ENCODE results near the gene PCDH9. TPM values are rescaled to one million over a fixed set of nuclear protein-coding genes. Genes with fewer than 3 reads are reported as not detected.
"Not testable (repeated sequence)": the region's sequence is repeated elsewhere in the genome, so short reads cannot be mapped to it uniquely, and the experiment has no call there.

The PCDH9 gene
- total RNA-seq, 4 donors from 2014 or later, result 0.64 to 1.1 (median 0.82) TPM

GRCh38 chr13:66265371-66265770 lies 964.8 kb downstream of the PCDH9 start:
- Histone ChIP-seq H3K9me3 (no peaks in the 10 kb centered on the region), H3K36me3 (no peaks in the 10 kb centered on the region), H3K4me3 (no peak overlapping the region), H3K27me3 (no peaks in the 10 kb centered on the region), H3K27ac (no peak overlapping the region), H3K4me1 (no peaks in the 10 kb centered on the region)
- no peak for DNase-seq (ENCODE audit: low spot score in 2 of 2)
- TF ChIP-seq CTCF (IDR thresholded peaks at IDR 0.05) (no peak), EP300 (IDR thresholded peaks at IDR 0.05) (no peak), POLR2AphosphoS5 (IDR thresholded peaks at IDR 0.05) (no peak), POLR2A (IDR thresholded peaks at IDR 0.05) (no peak)
- 76% methylated on average over 4 of the region's 4 CpGs for WGBS

- H3K4me3 ChIP-seq, result no peak overlapping the region
- DNase-seq (ENCODE audit: low spot score in 2 of 2), result no peak
- WGBS, result 39% methylated on average over 5 of the region's 5 CpGs
- no peaks in the 10 kb centered on the region for H3K4me1 ChIP-seq
- no peak for TF ChIP-seq POLR2A (IDR thresholded peaks at IDR 0.05)
- TF ChIP-seq EP300 (IDR thresholded peaks at IDR 0.05), result no peak
- TF ChIP-seq CTCF (IDR thresholded peaks at IDR 0.05), result no peak
- TF ChIP-seq POLR2AphosphoS5 (IDR thresholded peaks at IDR 0.05), result no peak
- H3K36me3 ChIP-seq, result no peaks in the 10 kb centered on the region
- H3K27ac ChIP-seq, result no peak overlapping the region
- no peaks in the 10 kb centered on the region for H3K9me3 ChIP-seq
- H3K27me3 ChIP-seq, result no peaks in the 10 kb centered on the region
Observed at GRCh38 chr13:66264971-66265370, 965.2 kb downstream of the PCDH9 start.

GRCh38 chr13:66262330-66262729 lies 967.8 kb downstream of the PCDH9 start:
- Histone ChIP-seq H3K4me3 (no peak overlapping the region), H3K4me1 (no peaks in the 10 kb centered on the region), H3K27me3 (no peaks in the 10 kb centered on the region), H3K9me3 (no peaks in the 10 kb centered on the region), H3K27ac (no peak overlapping the region), H3K36me3 (no peaks in the 10 kb centered on the region)
- 80% methylated on average over 1 of the region's 1 CpG for WGBS
- no peak for TF ChIP-seq POLR2AphosphoS5 (IDR thresholded peaks at IDR 0.05)
- TF ChIP-seq POLR2A (IDR thresholded peaks at IDR 0.05), result no peak
- no peak for TF ChIP-seq CTCF (IDR thresholded peaks at IDR 0.05)
- no peak for TF ChIP-seq EP300 (IDR thresholded peaks at IDR 0.05)
- DNase-seq (ENCODE audit: low spot score in 2 of 2), result no peak

- H3K27me3 ChIP-seq; DNase-seq (ENCODE audit: low spot score in 2 of 2); H3K27ac ChIP-seq; H3K9me3 ChIP-seq; H3K36me3 ChIP-seq; H3K4me1 ChIP-seq; H3K4me3 ChIP-seq: not testable (repeated sequence)
- 95% methylated on average over 17 of the region's 17 CpGs for WGBS
Observed at GRCh38 chr13:66259426-66259825, 970.7 kb downstream of the PCDH9 start.

Data from suprapubic skin (tissue), 4 donors.